HCT116 (cell line): ENCODE data around the gene UBTD2. TPM values are rescaled to one million over a fixed set of nuclear protein-coding genes. Genes with fewer than 3 reads are reported as not detected.

ENCODE experiments used
- ATAC-seq: fragments of 200-7000 bp; cut with Tn5 transposase; 2 replicates; pipeline ENCODE4 v1.9.1; 2020; ENCODE audit warnings: mild to moderate bottlenecking, moderate library complexity
- BruUV-seq: library from RNA; stranded (reverse); fragments of 400-500 nt; replicated peaks from 2 replicates; lab custom pipeline; 2021; lab: Mats Ljungman, UMichigan
- CTCF ChIA-PET: fragments of 300-600 bp; sonication (Branson Sonifier 250); formaldehyde crosslinking; loops from one replicate; lab custom pipeline; 2021; ENCODE audit warnings: antibody characterized with exemption; lab: Charles Lee
- POLR2A ChIA-PET: fragments of 300-600, 350-600 bp; sonication (Branson Sonifier 250); formaldehyde crosslinking; loops from one replicate; lab custom pipeline; 2021; ENCODE audit warnings: antibody characterized with exemption; lab: Charles Lee
- RAD21 ChIA-PET, 2 experiments: fragments of 300-600 bp; sonication (Branson Sonifier 250); formaldehyde crosslinking; loops; one replicate each; lab custom pipeline; 2023; ENCODE audit warnings: low total read pairs in 2 of 2; ENCODE audit not compliant: uncharacterized antibody in 2 of 2, unreplicated experiment in 2 of 2, low non-redundant PET in 1 of 2; lab: Charles Lee
- DNase-seq: peaks from one replicate; pipeline ENCODE4 v3.0.0-alpha.2; 2010; ENCODE audit warnings: low read depth, low spot score
- H2AFZ ChIP-seq: fragments of 200-600 bp; shearing (Covaris generic), sonication (generic); 2 replicates; pipeline ENCODE4 v1.6.1; 2017; ENCODE audit warnings: low read depth, mixed run types, mixed read lengths, antibody characterized with exemption, low read length; ENCODE audit not compliant: poor library complexity, severe bottlenecking
- H3K27ac ChIP-seq: 2 replicates; pipeline ENCODE4 v1.5.1; 2012; ENCODE audit warnings: low read depth, low read length
- H3K27me3 ChIP-seq: fragments of 200-600 bp; sonication (generic); 2 replicates; pipeline ENCODE4 v1.6.1; 2016; ENCODE audit warnings: mixed run types, low read length, mixed read lengths; ENCODE audit not compliant: insufficient read depth
- H3K36me3 ChIP-seq, 2 experiments: fragments of 200-500 bp in 1 of 2; fragments of 200-600 bp in 1 of 2; sonication (Bioruptor generic) in 1 of 2; sonication (generic) in 1 of 2; 2 replicates each; pipeline versions ENCODE4 v1.5.1 to v1.6.1; 2014 to 2016; ENCODE audit warnings: low read length in 2 of 2, inconsistent platforms in 1 of 2, mixed read lengths in 1 of 2, mixed run types in 1 of 2; ENCODE audit not compliant: insufficient read depth in 2 of 2, control insufficient read depth in 1 of 2
- H3K4me1 ChIP-seq, 2 experiments: fragments of 200-600 bp in 1 of 2; sonication (generic) in 1 of 2; 2 replicates each; pipeline versions ENCODE4 v1.5.1 to v1.6.1; 2012 to 2017; ENCODE audit warnings: low read length in 2 of 2, inconsistent platforms in 1 of 2, mild to moderate bottlenecking in 1 of 2, mixed read lengths in 1 of 2, mixed run types in 1 of 2, moderate library complexity in 1 of 2; ENCODE audit not compliant: insufficient read depth in 2 of 2, control insufficient read depth in 1 of 2
- H3K4me2 ChIP-seq: fragments of 200-600 bp; sonication (generic); 2 replicates; pipeline ENCODE4 v1.6.1; 2017; ENCODE audit warnings: mixed run types, low read length, mixed read lengths
- H3K4me3 ChIP-seq, 2 experiments: fragments of 200-600 bp in 1 of 2; sonication (generic) in 1 of 2; replicated peaks in 1 of 2; 2 replicates each; pipeline ENCODE4 v1.5.1; 2011 to 2016; ENCODE audit warnings: low read length in 2 of 2, control low read depth in 1 of 2, low read depth in 1 of 2, mild to moderate bottlenecking in 1 of 2, mixed read lengths in 1 of 2, mixed run types in 1 of 2
- H3K79me2 ChIP-seq: fragments of 200-600 bp; sonication (generic); 2 replicates; pipeline ENCODE4 v1.6.1; 2017; ENCODE audit warnings: mild to moderate bottlenecking, mixed run types, low read length, moderate library complexity, mixed read lengths; ENCODE audit not compliant: insufficient read depth
- H3K9ac ChIP-seq: fragments of 200-600 bp; sonication (generic); 2 replicates; pipeline ENCODE4 v1.6.1; 2016; ENCODE audit warnings: low read length, mixed read lengths
- H3K9me2 ChIP-seq: fragments of 200-600 bp; sonication (generic), shearing (Covaris generic); 2 replicates; pipeline ENCODE4 v1.6.1; 2017; ENCODE audit warnings: mixed run types, mild to moderate bottlenecking, moderate library complexity; ENCODE audit not compliant: insufficient read depth
- H3K9me3 ChIP-seq, 2 experiments: fragments of 200-500 bp in 1 of 2; fragments of 200-600 bp in 1 of 2; sonication (Bioruptor generic) in 1 of 2; sonication (generic) in 1 of 2; 2 replicates each; pipeline ENCODE4 v1.6.1; 2014 to 2017; ENCODE audit warnings: low read length in 2 of 2, mixed read lengths in 2 of 2, inconsistent platforms in 1 of 2, low read depth in 1 of 2, mild to moderate bottlenecking in 1 of 2, mixed run types in 1 of 2, moderate library complexity in 1 of 2; ENCODE audit not compliant: control insufficient read depth in 1 of 2, insufficient read depth in 1 of 2
- H4K20me1 ChIP-seq: fragments of 200-600 bp; sonication (generic), shearing (Covaris generic); 2 replicates; pipeline ENCODE4 v1.6.1; 2017; ENCODE audit warnings: mixed run types, mild to moderate bottlenecking, moderate library complexity; ENCODE audit not compliant: insufficient read depth
- CBX3 ChIP-seq: IDR thresholded peaks from 2 replicates; pipeline ENCODE4 v1.6.1; 2012; ENCODE audit warnings: low read depth
- CEBPB ChIP-seq: IDR thresholded peaks from 2 replicates; pipeline ENCODE4 v1.6.1; 2012; ENCODE audit warnings: low read depth
- EGR1 ChIP-seq: IDR thresholded peaks from 2 replicates; pipeline ENCODE4 v1.6.1; 2012; ENCODE audit warnings: low read depth
- EZH2phosphoT487 ChIP-seq: fragments of 200-600 bp; IDR thresholded peaks from 2 replicates; pipeline ENCODE4 v1.6.1; 2018; ENCODE audit warnings: antibody characterized with exemption, borderline replicate concordance
- POLR2A ChIP-seq: IDR thresholded peaks from 2 replicates; pipeline ENCODE4 v1.7.0; 2011; ENCODE audit warnings: borderline replicate concordance; ENCODE audit not compliant: insufficient read depth, insufficient read length; ENCODE audit errors: extremely low read depth
- POLR2AphosphoS5 ChIP-seq: IDR thresholded peaks from 2 replicates; pipeline ENCODE4 v1.6.1; 2011; ENCODE audit warnings: mild to moderate bottlenecking, low read depth, low read length, moderate library complexity
- TCF7L2 ChIP-seq: IDR thresholded peaks from 2 replicates; pipeline ENCODE4 v1.7.0; 2011; ENCODE audit warnings: borderline replicate concordance, inconsistent platforms; ENCODE audit not compliant: insufficient read depth, insufficient read length; ENCODE audit errors: extremely low read depth
- intact Hi-C: fragments of 100-400 bp; cut with micrococcal nuclease; formaldehyde crosslinking; loops from 2 replicates; pipeline ENCODE4 v1.10.0; 2022
- total RNA-seq: library from RNA; stranded (reverse); gene quantifications from one replicate; pipeline ENCODE4 v1.2.1, GENCODE V29; 2021; ENCODE audit not compliant: unreplicated experiment
- TF ChIP-seq, protein P1 (sequence below): IDR thresholded peaks from 2 replicates; pipeline ENCODE4 v1.6.1; 2011; ENCODE audit warnings: mild to moderate bottlenecking, low read length, moderate library complexity; ENCODE audit not compliant: insufficient replicate concordance; ENCODE audit errors: extremely low read depth
- TF ChIP-seq, protein P2 (sequence below), 3 experiments: fragments of 200-600 bp in 1 of 3; sonication (generic) in 1 of 3; IDR thresholded peaks in 2 of 3; conservative IDR thresholded peaks in 1 of 3; 2 replicates each; pipeline ENCODE4 v1.5.1; 2012 to 2017; ENCODE audit warnings: low read depth in 2 of 3, low read length in 2 of 3, antibody characterized with exemption in 1 of 3, borderline replicate concordance in 1 of 3, control low read depth in 1 of 3, mild to moderate bottlenecking in 1 of 3, mixed read lengths in 1 of 3, mixed run types in 1 of 3, moderate library complexity in 1 of 3; ENCODE audit not compliant: insufficient read depth in 1 of 3

The UBTD2 gene
- total RNA-seq, 1 experiment from 2014 or later, result 15.9 TPM

DNA sequence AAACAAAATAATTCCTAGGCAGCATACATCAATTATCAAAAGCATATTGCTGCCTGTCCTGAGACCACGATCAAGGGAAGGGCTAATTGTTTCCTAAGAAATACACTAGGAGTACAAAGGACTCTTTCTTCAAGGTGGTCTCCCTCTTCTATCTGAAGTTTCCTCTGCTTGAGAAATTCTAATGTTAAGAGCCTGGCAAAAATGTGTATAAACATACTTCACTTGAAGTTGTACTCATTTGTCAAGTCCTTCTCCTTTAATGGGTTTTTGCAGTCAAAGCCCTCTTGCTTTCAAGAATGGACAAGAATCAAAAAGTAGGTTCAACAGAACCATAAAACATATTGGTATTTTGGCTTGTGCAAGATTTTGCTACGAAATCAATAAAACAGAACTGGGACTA is 31.1 kb downstream of the UBTD2 start:
- ATAC-seq, result no peak
- Histone ChIP-seq H3K27me3 (no peaks in the 10 kb centered on the region), H3K27ac (no peak overlapping the region), H3K4me1 (no peaks in the 10 kb centered on the region), H3K9ac (no peak overlapping the region), H4K20me1 (no peaks in the 10 kb centered on the region), H2AFZ (no peak overlapping the region), H3K9me3 (no peaks in the 10 kb centered on the region), H3K79me2 (no peaks in the 10 kb centered on the region), H3K4me3 (no peak overlapping the region), H3K4me2 (no peak overlapping the region), H3K36me3 (no peaks in the 10 kb centered on the region), H3K9me2 (no peaks in the 10 kb centered on the region)
- no peak for TF ChIP-seq CEBPB
- TF ChIP-seq EGR1, result no peak
- no peak for TF ChIP-seq EZH2phosphoT487
- TF ChIP-seq POLR2A, result no peak
- TF ChIP-seq CBX3, result no peak
- no peak for TF ChIP-seq TCF7L2
- no peak for TF ChIP-seq POLR2AphosphoS5
- TF ChIP-seq, protein P1, sequence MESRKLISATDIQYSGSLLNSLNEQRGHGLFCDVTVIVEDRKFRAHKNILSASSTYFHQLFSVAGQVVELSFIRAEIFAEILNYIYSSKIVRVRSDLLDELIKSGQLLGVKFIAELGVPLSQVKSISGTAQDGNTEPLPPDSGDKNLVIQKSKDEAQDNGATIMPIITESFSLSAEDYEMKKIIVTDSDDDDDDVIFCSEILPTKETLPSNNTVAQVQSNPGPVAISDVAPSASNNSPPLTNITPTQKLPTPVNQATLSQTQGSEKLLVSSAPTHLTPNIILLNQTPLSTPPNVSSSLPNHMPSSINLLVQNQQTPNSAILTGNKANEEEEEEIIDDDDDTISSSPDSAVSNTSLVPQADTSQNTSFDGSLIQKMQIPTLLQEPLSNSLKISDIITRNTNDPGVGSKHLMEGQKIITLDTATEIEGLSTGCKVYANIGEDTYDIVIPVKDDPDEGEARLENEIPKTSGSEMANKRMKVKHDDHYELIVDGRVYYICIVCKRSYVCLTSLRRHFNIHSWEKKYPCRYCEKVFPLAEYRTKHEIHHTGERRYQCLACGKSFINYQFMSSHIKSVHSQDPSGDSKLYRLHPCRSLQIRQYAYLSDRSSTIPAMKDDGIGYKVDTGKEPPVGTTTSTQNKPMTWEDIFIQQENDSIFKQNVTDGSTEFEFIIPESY, result no peak
- TF ChIP-seq, protein P2, sequence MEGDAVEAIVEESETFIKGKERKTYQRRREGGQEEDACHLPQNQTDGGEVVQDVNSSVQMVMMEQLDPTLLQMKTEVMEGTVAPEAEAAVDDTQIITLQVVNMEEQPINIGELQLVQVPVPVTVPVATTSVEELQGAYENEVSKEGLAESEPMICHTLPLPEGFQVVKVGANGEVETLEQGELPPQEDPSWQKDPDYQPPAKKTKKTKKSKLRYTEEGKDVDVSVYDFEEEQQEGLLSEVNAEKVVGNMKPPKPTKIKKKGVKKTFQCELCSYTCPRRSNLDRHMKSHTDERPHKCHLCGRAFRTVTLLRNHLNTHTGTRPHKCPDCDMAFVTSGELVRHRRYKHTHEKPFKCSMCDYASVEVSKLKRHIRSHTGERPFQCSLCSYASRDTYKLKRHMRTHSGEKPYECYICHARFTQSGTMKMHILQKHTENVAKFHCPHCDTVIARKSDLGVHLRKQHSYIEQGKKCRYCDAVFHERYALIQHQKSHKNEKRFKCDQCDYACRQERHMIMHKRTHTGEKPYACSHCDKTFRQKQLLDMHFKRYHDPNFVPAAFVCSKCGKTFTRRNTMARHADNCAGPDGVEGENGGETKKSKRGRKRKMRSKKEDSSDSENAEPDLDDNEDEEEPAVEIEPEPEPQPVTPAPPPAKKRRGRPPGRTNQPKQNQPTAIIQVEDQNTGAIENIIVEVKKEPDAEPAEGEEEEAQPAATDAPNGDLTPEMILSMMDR (IDR thresholded peaks at IDR 0.05 in 2 of 3, conservative IDR thresholded peaks at IDR 0.05 in 1 of 3; ENCODE audit: borderline replicate concordance in 1 of 3, insufficient read depth in 1 of 3, low read depth in 2 of 3, low read length in 2 of 3), result no peak
- ChIA-PET RAD21 (no interaction called here), POLR2A (no interaction called here), CTCF (no interaction called here)
- BruUV-seq, result no TSS peak
- DNase-seq, result no peak
- intact Hi-C loops, result no loop called here
